HepG2 (cell line): Measurements from ENCODE around the gene GPA33. TPM values are rescaled to one million over a fixed set of nuclear protein-coding genes. Genes with fewer than 3 reads are reported as not detected.

Source experiments
- ATAC-seq: fragments of 200-7000 bp; cut with Tn5 transposase; 3 replicates; pipeline ENCODE4 v1.9.1; 2020; ENCODE audit warnings: mild to moderate bottlenecking, moderate library complexity
- BruUV-seq: library from RNA; stranded (reverse); fragments of 400-500 nt; replicated peaks from 2 replicates; lab custom pipeline; 2021; lab: Mats Ljungman, UMichigan
- CTCF ChIA-PET: fragments of 300-600 bp; formaldehyde crosslinking; extraction: SDS; loops from one replicate; lab custom pipeline; 2021; ENCODE audit warnings: low total read pairs, inconsistent platforms, low intra/inter-chr PET ratio; lab: Yijun Ruan, JAX
- POLR2A ChIA-PET: fragments of 350-600 bp; sonication (Branson Sonifier 250); formaldehyde crosslinking; loops from one replicate; lab custom pipeline; 2020; ENCODE audit warnings: antibody characterized with exemption, inconsistent platforms; lab: Yijun Ruan, JAX
- DNase-seq: peaks from one replicate; pipeline ENCODE4 v3.0.0-alpha.2; 2015; ENCODE audit warnings: low spot score
- FAIRE-seq: peaks from 3 replicates; lab custom pipeline; 2011; peaks lifted over from hg19 to GRCh38; lab: Jason Lieb, UNC
- H2AFZ ChIP-seq: one replicate; pipeline ENCODE4 v1.6.1; 2011; ENCODE audit warnings: low read length, inconsistent platforms
- H3K27ac ChIP-seq: fragments of 300-600 bp; 3 replicates; pipeline ENCODE4 v1.8.0; 2011; ENCODE audit warnings: mixed run types, mild to moderate bottlenecking, mixed read lengths, low read length, inconsistent platforms; ENCODE audit not compliant: insufficient read depth; ENCODE audit errors: extremely low read length
- H3K27me3 ChIP-seq, 2 experiments: fragments of 200-600 bp in 1 of 2; 2 replicates in 1 of 2; 3 replicates in 1 of 2; pipeline versions ENCODE4 v1.6.0 to v1.8.0; 2011; ENCODE audit warnings: low read length in 2 of 2, mild to moderate bottlenecking in 2 of 2, moderate library complexity in 2 of 2, inconsistent platforms in 1 of 2; ENCODE audit not compliant: insufficient read depth in 2 of 2, control insufficient read depth in 1 of 2
- H3K36me3 ChIP-seq, 2 experiments: fragments of 200-600 bp in 1 of 2; replicated peaks in 1 of 2; 2 replicates in 1 of 2; 3 replicates in 1 of 2; pipeline versions ENCODE4 v1.5.1 to v1.8.0; 2011; ENCODE audit warnings: low read length in 2 of 2, inconsistent platforms in 1 of 2; ENCODE audit not compliant: insufficient read depth in 2 of 2, control insufficient read depth in 1 of 2
- H3K4me1 ChIP-seq: 2 replicates; pipeline ENCODE4 v1.5.1; 2012; ENCODE audit warnings: low read length, inconsistent platforms; ENCODE audit not compliant: insufficient read depth
- H3K4me2 ChIP-seq: 2 replicates; pipeline ENCODE4 v1.6.0; 2011; ENCODE audit warnings: low read depth, low read length, inconsistent platforms
- H3K4me3 ChIP-seq, 3 experiments: fragments of 200-600 bp in 1 of 3; sonication (generic), shearing (Covaris generic) in 1 of 3; replicated peaks in 1 of 3; 2 replicates each; pipeline ENCODE4 v1.5.1; 2011 to 2016; ENCODE audit warnings: low read length in 3 of 3, inconsistent platforms in 2 of 3, low read depth in 2 of 3, mild to moderate bottlenecking in 2 of 3, control low read depth in 1 of 3, mixed read lengths in 1 of 3; ENCODE audit not compliant: insufficient read depth in 1 of 3
- H3K79me2 ChIP-seq: one replicate; pipeline ENCODE4 v1.6.1; 2011; ENCODE audit warnings: low read length, inconsistent platforms; ENCODE audit not compliant: insufficient read depth
- H3K9ac ChIP-seq: 2 replicates; pipeline ENCODE4 v1.6.0; 2011; ENCODE audit warnings: mild to moderate bottlenecking, low read depth, low read length, inconsistent platforms; ENCODE audit not compliant: insufficient read depth
- H3K9me3 ChIP-seq: 2 replicates; pipeline ENCODE4 v1.5.1; 2012; ENCODE audit warnings: mild to moderate bottlenecking, low read length
- H4K20me1 ChIP-seq: 2 replicates; pipeline ENCODE4 v1.6.0; 2011; ENCODE audit warnings: inconsistent platforms, mild to moderate bottlenecking, low read length, moderate library complexity; ENCODE audit not compliant: insufficient read depth
- ATF4 ChIP-seq, 2 experiments: fragments of 450-650 bp in 1 of 2; sonication (generic) in 1 of 2; formaldehyde crosslinking; IDR thresholded peaks; 2 replicates each; pipeline versions ENCODE4 v1.5.0 to v1.8.0; 2020 to 2022; ENCODE audit warnings: mild to moderate bottlenecking in 1 of 2, missing genetic modification reagents in 1 of 2
- ATF7-NPFF ChIP-seq: sonication (generic); formaldehyde crosslinking; IDR thresholded peaks from 2 replicates; pipeline ENCODE4 v1.8.1; 2023; ENCODE audit warnings: mild to moderate bottlenecking, low read depth, missing genetic modification reagents, moderate library complexity
- DNMT3B ChIP-seq: conservative IDR thresholded peaks from 2 replicates; pipeline ENCODE4 v1.6.1; 2016; ENCODE audit warnings: missing biosample characterization, control low read depth
- HNRNPUL1 ChIP-seq: fragments of 200-400 bp; formaldehyde crosslinking; IDR thresholded peaks from 2 replicates; pipeline ENCODE4 v1.6.1; 2017; ENCODE audit warnings: low read depth, mild to moderate bottlenecking, low read length, moderate library complexity
- KDM5B ChIP-seq: sonication (generic); formaldehyde crosslinking; IDR thresholded peaks from 2 replicates; pipeline ENCODE4 v1.4.0; 2020; ENCODE audit warnings: missing genetic modification reagents, mild to moderate bottlenecking, borderline replicate concordance
- MTF1 ChIP-seq: sonication (generic); formaldehyde crosslinking; IDR thresholded peaks from 2 replicates; pipeline ENCODE4 v1.5.0; 2020; ENCODE audit warnings: missing genetic modification reagents
- NFYC ChIP-seq: IDR thresholded peaks from 2 replicates; pipeline ENCODE4 v1.6.1; 2016; ENCODE audit warnings: missing genetic modification reagents, missing compliant biosample characterization
- SIX4 ChIP-seq: sonication (generic); formaldehyde crosslinking; IDR thresholded peaks from 2 replicates; pipeline ENCODE4 v1.4.0; 2020; ENCODE audit warnings: missing genetic modification reagents
- SPEN ChIP-seq: sonication (generic); formaldehyde crosslinking; IDR thresholded peaks from 2 replicates; pipeline ENCODE4 v1.5.1; 2020; ENCODE audit warnings: low read depth, mild to moderate bottlenecking, missing genetic modification reagents
- ZMAT3 ChIP-seq: sonication (generic); formaldehyde crosslinking; conservative IDR thresholded peaks from 2 replicates; pipeline ENCODE4 v1.7.0; 2021; ENCODE audit warnings: missing genetic modification reagents
- ZNF572 ChIP-seq: sonication (generic); formaldehyde crosslinking; IDR thresholded peaks from 2 replicates; pipeline ENCODE4 v1.5.1; 2020; ENCODE audit warnings: mild to moderate bottlenecking, missing genetic modification reagents
- ZNF781 ChIP-seq: sonication (generic); formaldehyde crosslinking; IDR thresholded peaks from 2 replicates; pipeline ENCODE4 v1.5.1; 2020; ENCODE audit warnings: borderline replicate concordance, mild to moderate bottlenecking, missing genetic modification reagents; ENCODE audit errors: not compliant biosample characterization
- ZNF883 ChIP-seq: sonication (generic); formaldehyde crosslinking; IDR thresholded peaks from 2 replicates; pipeline ENCODE4 v1.5.1; 2020; ENCODE audit warnings: mild to moderate bottlenecking, missing genetic modification reagents; ENCODE audit errors: not compliant biosample characterization
- WGBS: methylation state at CpG from one replicate; pipeline ENCODE4 v1.1.6; 2017; ENCODE audit warnings: low lambda C conversion rate; 5-methylcytosine and 5-hydroxymethylcytosine counted together
- in situ Hi-C: cut with HindIII; loops from 2 replicates; pipeline ENCODE4 v1.10.0; 2017; ENCODE audit warnings: low pct_unique_long_range_greater_than_20kb; ENCODE audit not compliant: extremely low pct_ligation_motif_present
- intact Hi-C: fragments of 100-400 bp; cut with micrococcal nuclease; formaldehyde crosslinking; loops from one replicate; pipeline ENCODE4 v1.10.0; 2022; ENCODE audit not compliant: unreplicated experiment
- polyA plus RNA-seq, 8 experiments: library from polyadenylated mRNA; depleted of rRNA in 3 of 8; stranded (reverse) in 7 of 8; unstranded in 1 of 8; fragments of >200 nt; fragmentation: Illumina TruSeq in 4 of 8; extraction: Trizol in 4 of 8; gene quantifications; 2 replicates each; pipeline versions ENCODE4 v1.2.1 to v1.2.3, GENCODE V29; 2011 to 2016; ENCODE audit warnings: low read depth in 4 of 8, missing spikeins in 1 of 8, mixed read lengths in 1 of 8; ENCODE audit not compliant: insufficient read depth in 1 of 8
- total RNA-seq, 5 experiments: library from RNA; depleted of rRNA; stranded (reverse); fragments of >200 nt; fragmentation: Illumina TruSeq; extraction: Trizol; gene quantifications; 2 replicates each; pipeline ENCODE4 v1.2.3, GENCODE V29; 2016; ENCODE audit warnings: low read depth in 1 of 5
- TF ChIP-seq, protein P1 (sequence below): IDR thresholded peaks from 2 replicates; pipeline ENCODE4 v1.6.1; 2016; ENCODE audit warnings: low read depth
- TF ChIP-seq, protein P2 (sequence below): sonication (generic); formaldehyde crosslinking; IDR thresholded peaks from 2 replicates; pipeline ENCODE4 v1.4.0; 2020; ENCODE audit warnings: missing genetic modification reagents, borderline replicate concordance

The GPA33 gene
- total and polyA plus RNA-seq, 2 of the 13 experiments (the other 11 are each of a cell fraction or from before 2014, with no cell fraction given): not detected

GRCh38 chr1:167115655-167116054 is 25.5 kb upstream of the GPA33 start:
- FAIRE-seq: no peak
- intact Hi-C loops: no loop called here
- POLR2A ChIA-PET: no interaction called here

More at GRCh38 chr1:167115655-167116054, 25.5 kb upstream of the GPA33 start:
- WGBS: 5% methylated on average over 4 of the region's 5 CpGs
- no peak overlapping the region for H3K4me2 ChIP-seq
- in situ Hi-C loops: no loop called here
- no peak overlapping the region for H3K9ac ChIP-seq
- no peak overlapping the region for H3K27ac ChIP-seq
- peaks cover 0 to 16% of the 10 kb centered on the region in 2 experiments; a peak in 3 of 5 replicates for H3K27me3 ChIP-seq
- TF ChIP-seq ZNF883: no peak
- TF ChIP-seq, protein P1, sequence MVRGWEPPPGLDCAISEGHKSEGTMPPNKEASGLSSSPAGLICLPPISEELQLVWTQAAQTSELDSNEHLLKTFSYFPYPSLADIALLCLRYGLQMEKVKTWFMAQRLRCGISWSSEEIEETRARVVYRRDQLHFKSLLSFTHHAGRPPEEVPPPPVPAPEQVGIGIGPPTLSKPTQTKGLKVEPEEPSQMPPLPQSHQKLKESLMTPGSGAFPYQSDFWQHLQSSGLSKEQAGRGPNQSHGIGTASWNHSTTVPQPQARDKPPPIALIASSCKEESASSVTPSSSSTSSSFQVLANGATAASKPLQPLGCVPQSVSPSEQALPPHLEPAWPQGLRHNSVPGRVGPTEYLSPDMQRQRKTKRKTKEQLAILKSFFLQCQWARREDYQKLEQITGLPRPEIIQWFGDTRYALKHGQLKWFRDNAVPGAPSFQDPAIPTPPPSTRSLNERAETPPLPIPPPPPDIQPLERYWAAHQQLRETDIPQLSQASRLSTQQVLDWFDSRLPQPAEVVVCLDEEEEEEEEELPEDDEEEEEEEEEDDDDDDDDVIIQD: no peak
- no peak for TF ChIP-seq ATF4 (CRISPR knock-in tag; IDR thresholded peaks at IDR 0.05)
- no peak for TF ChIP-seq ZNF572 (CRISPR knock-in tag)
- TF ChIP-seq HNRNPUL1: no peak
- TF ChIP-seq ZNF781 (CRISPR knock-in tag): no peak
- TF ChIP-seq SPEN: no peak
- no peak for TF ChIP-seq NFYC
- TF ChIP-seq DNMT3B (CRISPR knock-in tag): no peak
- TF ChIP-seq ZMAT3: no peak
- no peak for TF ChIP-seq SIX4 (CRISPR knock-in tag)
- no peak for TF ChIP-seq MTF1 (CRISPR knock-in tag)
- no peak for TF ChIP-seq KDM5B (CRISPR knock-in tag)
- no peak for TF ChIP-seq ATF7-NPFF
- TF ChIP-seq, protein P2, sequence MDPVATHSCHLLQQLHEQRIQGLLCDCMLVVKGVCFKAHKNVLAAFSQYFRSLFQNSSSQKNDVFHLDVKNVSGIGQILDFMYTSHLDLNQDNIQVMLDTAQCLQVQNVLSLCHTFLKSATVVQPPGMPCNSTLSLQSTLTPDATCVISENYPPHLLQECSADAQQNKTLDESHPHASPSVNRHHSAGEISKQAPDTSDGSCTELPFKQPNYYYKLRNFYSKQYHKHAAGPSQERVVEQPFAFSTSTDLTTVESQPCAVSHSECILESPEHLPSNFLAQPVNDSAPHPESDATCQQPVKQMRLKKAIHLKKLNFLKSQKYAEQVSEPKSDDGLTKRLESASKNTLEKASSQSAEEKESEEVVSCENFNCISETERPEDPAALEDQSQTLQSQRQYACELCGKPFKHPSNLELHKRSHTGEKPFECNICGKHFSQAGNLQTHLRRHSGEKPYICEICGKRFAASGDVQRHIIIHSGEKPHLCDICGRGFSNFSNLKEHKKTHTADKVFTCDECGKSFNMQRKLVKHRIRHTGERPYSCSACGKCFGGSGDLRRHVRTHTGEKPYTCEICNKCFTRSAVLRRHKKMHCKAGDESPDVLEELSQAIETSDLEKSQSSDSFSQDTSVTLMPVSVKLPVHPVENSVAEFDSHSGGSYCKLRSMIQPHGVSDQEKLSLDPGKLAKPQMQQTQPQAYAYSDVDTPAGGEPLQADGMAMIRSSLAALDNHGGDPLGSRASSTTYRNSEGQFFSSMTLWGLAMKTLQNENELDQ (CRISPR knock-in tag): no peak
- no peaks in the 10 kb centered on the region for H4K20me1 ChIP-seq
- H3K9me3 ChIP-seq: no peaks in the 10 kb centered on the region
- H3K4me3 ChIP-seq: no peak overlapping the region
- ATAC-seq (no peak), DNase-seq (no peak)
- H3K79me2 ChIP-seq: no peaks in the 10 kb centered on the region
- CTCF ChIA-PET: no interaction called here
- no peaks in the 10 kb centered on the region for H3K36me3 ChIP-seq
- no peaks in the 10 kb centered on the region for H3K4me1 ChIP-seq
- H2AFZ ChIP-seq: no peak overlapping the region
- BruUV-seq: no TSS peak
